IMR-90 (cell line): ENCODE results near the gene WDTC1. TPM values are rescaled to one million over a fixed set of nuclear protein-coding genes. Genes with fewer than 3 reads are reported as not detected.

ENCODE experiments used
- ATAC-seq: fragments of 200-7000 bp; cut with Tn5 transposase; 2 replicates; pipeline ENCODE4 v1.9.1; 2020; ENCODE audit warnings: low read depth, mild to moderate bottlenecking, moderate library complexity
- BruUV-seq: library from RNA; stranded (reverse); fragments of 400-500 nt; replicated peaks from 2 replicates; lab custom pipeline; 2021; lab: Mats Ljungman, UMichigan
- CTCF ChIA-PET: fragments of 300-600 bp; formaldehyde crosslinking; extraction: SDS; loops from one replicate; lab custom pipeline; 2021; ENCODE audit warnings: antibody characterized with exemption; lab: Yijun Ruan, JAX
- POLR2A ChIA-PET: fragments of 300-600 bp; sonication (Branson Sonifier 250); formaldehyde crosslinking; loops from one replicate; lab custom pipeline; 2022; ENCODE audit warnings: antibody characterized with exemption; ENCODE audit not compliant: unreplicated experiment; lab: Charles Lee
- DNase-seq: peaks from one replicate; pipeline ENCODE4 v3.0.0; 2013
- H2AFZ ChIP-seq: replicated peaks from 2 replicates; pipeline ENCODE3; 2013; ENCODE audit warnings: low read length, mild to moderate bottlenecking; ENCODE audit not compliant: poor library complexity
- H2AK5ac ChIP-seq: 2 replicates; pipeline ENCODE4 v1.6.1; 2013; ENCODE audit warnings: low read depth, low read length, inconsistent platforms
- H2AK9ac ChIP-seq: replicated peaks from 2 replicates; pipeline ENCODE3; 2013; ENCODE audit warnings: mild to moderate bottlenecking, low read depth, low read length, moderate library complexity; ENCODE audit not compliant: poor library complexity
- H2BK120ac ChIP-seq: 2 replicates; pipeline ENCODE4 v1.6.1; 2013; ENCODE audit warnings: low read depth, low read length, inconsistent platforms
- H2BK15ac ChIP-seq: 3 replicates; pipeline ENCODE4 v1.6.1; 2013; ENCODE audit warnings: low read depth, low read length, inconsistent platforms
- H2BK20ac ChIP-seq: 2 replicates; pipeline ENCODE4 v1.6.1; 2013; ENCODE audit warnings: low read depth, mild to moderate bottlenecking, inconsistent platforms, low read length, moderate library complexity
- H2BK5ac ChIP-seq: 2 replicates; pipeline ENCODE4 v1.6.1; 2013; ENCODE audit warnings: mild to moderate bottlenecking, low read depth, low read length, inconsistent platforms; ENCODE audit not compliant: poor library complexity, severe bottlenecking
- H3K14ac ChIP-seq: replicated peaks from 2 replicates; pipeline ENCODE4 v1.6.1; 2013; ENCODE audit warnings: low read depth, low read length, inconsistent platforms
- H3K18ac ChIP-seq: 2 replicates; pipeline ENCODE4 v1.6.1; 2013; ENCODE audit warnings: low read depth, low read length, control low read depth
- H3K23ac ChIP-seq: 2 replicates; pipeline ENCODE4 v1.6.1; 2013; ENCODE audit warnings: low read depth, low read length, inconsistent platforms
- H3K27ac ChIP-seq: 2 replicates; pipeline ENCODE4 v1.5.1; 2013; ENCODE audit warnings: mild to moderate bottlenecking, control low read depth, low read length; ENCODE audit not compliant: insufficient read depth
- H3K27me3 ChIP-seq: 2 replicates; pipeline ENCODE4 v1.6.1; 2013; ENCODE audit warnings: low read length; ENCODE audit not compliant: control insufficient read depth, insufficient read depth
- H3K36me3 ChIP-seq: 2 replicates; pipeline ENCODE4 v1.6.1; 2013; ENCODE audit warnings: low read length, mixed read lengths; ENCODE audit not compliant: control insufficient read depth, insufficient read depth
- H3K4ac ChIP-seq: 2 replicates; pipeline ENCODE4 v1.6.1; 2013; ENCODE audit warnings: low read depth, low read length, inconsistent platforms
- H3K4me1 ChIP-seq: 2 replicates; pipeline ENCODE4 v1.6.1; 2013; ENCODE audit warnings: low read length, mixed read lengths; ENCODE audit not compliant: control insufficient read depth, insufficient read depth
- H3K4me2 ChIP-seq: 2 replicates; pipeline ENCODE4 v1.6.1; 2013; ENCODE audit warnings: low read depth, mild to moderate bottlenecking, control low read depth, low read length, moderate library complexity
- H3K4me3 ChIP-seq: 2 replicates; pipeline ENCODE4 v1.5.1; 2013; ENCODE audit warnings: low read depth, mild to moderate bottlenecking, control low read depth, low read length, moderate library complexity; ENCODE audit not compliant: insufficient read depth
- H3K56ac ChIP-seq: 2 replicates; pipeline ENCODE4 v1.6.1; 2013; ENCODE audit warnings: low read length, inconsistent platforms; ENCODE audit not compliant: insufficient read depth; ENCODE audit errors: extremely low read depth
- H3K79me1 ChIP-seq, 2 experiments: 2 replicates each; pipeline ENCODE4 v1.6.1; 2013; ENCODE audit warnings: low read length in 2 of 2, inconsistent platforms in 1 of 2, low read depth in 1 of 2
- H3K9ac ChIP-seq: 2 replicates; pipeline ENCODE4 v1.6.1; 2013; ENCODE audit warnings: low read depth, low read length, control low read depth
- H3K9me1 ChIP-seq: 2 replicates; pipeline ENCODE4 v1.6.1; 2013; ENCODE audit warnings: low read length, inconsistent platforms; ENCODE audit not compliant: insufficient read depth
- H3K9me3 ChIP-seq: 2 replicates; pipeline ENCODE4 v1.6.1; 2013; ENCODE audit warnings: low read length; ENCODE audit not compliant: control insufficient read depth, insufficient read depth
- H4K20me1 ChIP-seq: 2 replicates; pipeline ENCODE4 v1.6.1; 2013; ENCODE audit warnings: low read length, inconsistent platforms; ENCODE audit not compliant: insufficient read depth
- H4K5ac ChIP-seq: 2 replicates; pipeline ENCODE4 v1.6.1; 2013; ENCODE audit warnings: mild to moderate bottlenecking, low read depth, low read length, control low read depth
- H4K8ac ChIP-seq, 2 experiments: 2 replicates each; pipeline ENCODE4 v1.6.1; 2013; ENCODE audit warnings: low read depth in 2 of 2, low read length in 2 of 2, control low read depth in 1 of 2, inconsistent platforms in 1 of 2
- H4K91ac ChIP-seq: 2 replicates; pipeline ENCODE4 v1.6.1; 2013; ENCODE audit warnings: low read depth, low read length, inconsistent platforms; ENCODE audit not compliant: insufficient read depth
- FOS ChIP-seq: fragments of 150-350 bp; IDR thresholded peaks from 2 replicates; pipeline ENCODE4 v1.6.1; 2016; ENCODE audit warnings: low read depth, low read length
- MAFK ChIP-seq: IDR thresholded peaks from 2 replicates; pipeline ENCODE4 v1.6.1; 2012; ENCODE audit warnings: low read depth, low read length, improper control_type of control experiment
- MAZ ChIP-seq: IDR thresholded peaks from 2 replicates; pipeline ENCODE4 v1.6.1; 2012; ENCODE audit warnings: low read depth, mild to moderate bottlenecking, low read length, improper control_type of control experiment, moderate library complexity, borderline replicate concordance
- NFE2L2 ChIP-seq: fragments of 150-350 bp; IDR thresholded peaks from 2 replicates; pipeline ENCODE4 v1.6.1; 2016; ENCODE audit warnings: low read depth, mild to moderate bottlenecking, low read length
- POLR2A ChIP-seq: IDR thresholded peaks from 2 replicates; pipeline ENCODE4 v1.6.1; 2012; ENCODE audit warnings: mild to moderate bottlenecking, low read depth, low read length
- RAD21 ChIP-seq: IDR thresholded peaks from 2 replicates; pipeline ENCODE4 v1.6.1; 2012; ENCODE audit warnings: low read length, improper control_type of control experiment
- RCOR1 ChIP-seq: IDR thresholded peaks from 2 replicates; pipeline ENCODE4 v1.6.1; 2012; ENCODE audit warnings: mild to moderate bottlenecking, low read length, improper control_type of control experiment; ENCODE audit not compliant: insufficient replicate concordance
- RFX5 ChIP-seq: IDR thresholded peaks from 2 replicates; pipeline ENCODE4 v1.8.0; 2012; ENCODE audit warnings: low read depth, mild to moderate bottlenecking, low read length, moderate library complexity
- SMC3 ChIP-seq: fragments of 150-350 bp; IDR thresholded peaks from 2 replicates; pipeline ENCODE4 v1.6.1; 2016; ENCODE audit warnings: low read depth, mild to moderate bottlenecking, antibody characterized with exemption, low read length, moderate library complexity
- WGBS, 2 experiments: methylation state at CpG; one replicate each; pipeline versions ENCODE4 v1.1.5 to v1.1.7; 2013; ENCODE audit warnings: missing lambda C conversion rate in 2 of 2; ENCODE audit not compliant: insufficient read length in 1 of 2; ENCODE audit errors: extremely low coverage in 2 of 2; 5-methylcytosine and 5-hydroxymethylcytosine counted together
- dilution Hi-C: fragments of 300-500 bp; cut with HindIII; formaldehyde crosslinking; loops from one replicate; pipeline ENCODE4 v1.14.3; 2018; ENCODE audit warnings: low sequenced_read_pairs; ENCODE audit not compliant: unreplicated experiment
- in situ Hi-C: fragments of 300-500 bp; cut with MboI; formaldehyde crosslinking; loops from 3 replicates; pipeline ENCODE4 v1.14.3; 2019; ENCODE audit warnings: low sequenced_read_pairs, inconsistent platforms, mixed read lengths
- intact Hi-C: fragments of 100-400 bp; cut with micrococcal nuclease; formaldehyde crosslinking; loops from 2 replicates; pipeline ENCODE4 v1.10.0; 2022
- polyA plus RNA-seq, 3 experiments: library from polyadenylated mRNA; depleted of rRNA; stranded (reverse); fragments of >200 nt; gene quantifications; 2 replicates each; pipeline ENCODE4 v1.2.3, GENCODE V29; 2012; ENCODE audit warnings: low replicate concordance in 1 of 3
- total RNA-seq: library from RNA; depleted of rRNA; stranded (reverse); fragments of >200 nt; gene quantifications from 2 replicates; pipeline ENCODE4 v1.2.3, GENCODE V29; 2012
- TF ChIP-seq, protein P1 (sequence below): fragments of 150-350 bp; IDR thresholded peaks from 2 replicates; pipeline ENCODE4 v1.6.1; 2016; ENCODE audit warnings: low read depth, mild to moderate bottlenecking, low read length, moderate library complexity, borderline replicate concordance
- TF ChIP-seq, protein P2 (sequence below): conservative IDR thresholded peaks from 2 replicates; pipeline ENCODE4 v1.5.1; 2012; ENCODE audit warnings: mild to moderate bottlenecking, low read depth, low read length, improper control_type of control experiment
- TF ChIP-seq, protein P3 (sequence below): fragments of 150-350 bp; IDR thresholded peaks from 2 replicates; pipeline ENCODE4 v1.6.1; 2017; ENCODE audit warnings: mild to moderate bottlenecking, antibody characterized with exemption, low read length, low read depth

The WDTC1 gene
- total and polyA plus RNA-seq, 2 of the 4 experiments (the other 2 are of a cell fraction): 9.9 to 15.2 TPM

DNA sequence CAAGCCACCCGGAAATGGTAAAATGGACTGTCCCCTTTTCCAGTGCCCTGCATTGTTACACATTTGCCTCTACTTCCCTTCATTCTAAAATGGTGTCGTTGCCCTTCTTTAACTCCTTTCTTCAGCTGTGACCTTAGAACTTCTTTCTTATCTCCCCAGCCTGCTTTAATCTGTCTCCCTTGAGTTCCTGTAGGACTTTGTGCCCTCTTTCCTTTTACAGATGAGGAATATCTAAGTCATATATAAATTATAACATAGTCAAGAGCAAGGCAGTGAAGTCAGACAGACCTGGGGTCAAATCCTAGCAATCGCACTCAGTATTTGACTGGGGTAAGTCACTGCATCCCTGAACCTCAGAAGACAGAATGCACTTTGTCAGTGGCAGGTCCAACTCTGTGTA, 56.1 kb downstream of the WDTC1 start:
- H3K4me2 ChIP-seq: no peak overlapping the region
- H2BK15ac ChIP-seq: no peak overlapping the region
- no peak overlapping the region for H3K9ac ChIP-seq
- ChIA-PET CTCF (no interaction called here), POLR2A (no interaction called here)
- no peak overlapping the region for H2BK120ac ChIP-seq
- H3K56ac ChIP-seq: no peak overlapping the region
- H3K18ac ChIP-seq: no peak overlapping the region
- H4K8ac ChIP-seq: no peak overlapping the region
- TF ChIP-seq FOS (no peak), NFE2L2 (no peak), MAZ (no peak), RFX5 (no peak), RCOR1 (no peak), SMC3 (no peak), RAD21 (no peak), MAFK (no peak), POLR2A (no peak)
- TF ChIP-seq, protein P1, sequence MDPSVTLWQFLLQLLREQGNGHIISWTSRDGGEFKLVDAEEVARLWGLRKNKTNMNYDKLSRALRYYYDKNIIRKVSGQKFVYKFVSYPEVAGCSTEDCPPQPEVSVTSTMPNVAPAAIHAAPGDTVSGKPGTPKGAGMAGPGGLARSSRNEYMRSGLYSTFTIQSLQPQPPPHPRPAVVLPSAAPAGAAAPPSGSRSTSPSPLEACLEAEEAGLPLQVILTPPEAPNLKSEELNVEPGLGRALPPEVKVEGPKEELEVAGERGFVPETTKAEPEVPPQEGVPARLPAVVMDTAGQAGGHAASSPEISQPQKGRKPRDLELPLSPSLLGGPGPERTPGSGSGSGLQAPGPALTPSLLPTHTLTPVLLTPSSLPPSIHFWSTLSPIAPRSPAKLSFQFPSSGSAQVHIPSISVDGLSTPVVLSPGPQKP: no peak
- TF ChIP-seq, protein P2, sequence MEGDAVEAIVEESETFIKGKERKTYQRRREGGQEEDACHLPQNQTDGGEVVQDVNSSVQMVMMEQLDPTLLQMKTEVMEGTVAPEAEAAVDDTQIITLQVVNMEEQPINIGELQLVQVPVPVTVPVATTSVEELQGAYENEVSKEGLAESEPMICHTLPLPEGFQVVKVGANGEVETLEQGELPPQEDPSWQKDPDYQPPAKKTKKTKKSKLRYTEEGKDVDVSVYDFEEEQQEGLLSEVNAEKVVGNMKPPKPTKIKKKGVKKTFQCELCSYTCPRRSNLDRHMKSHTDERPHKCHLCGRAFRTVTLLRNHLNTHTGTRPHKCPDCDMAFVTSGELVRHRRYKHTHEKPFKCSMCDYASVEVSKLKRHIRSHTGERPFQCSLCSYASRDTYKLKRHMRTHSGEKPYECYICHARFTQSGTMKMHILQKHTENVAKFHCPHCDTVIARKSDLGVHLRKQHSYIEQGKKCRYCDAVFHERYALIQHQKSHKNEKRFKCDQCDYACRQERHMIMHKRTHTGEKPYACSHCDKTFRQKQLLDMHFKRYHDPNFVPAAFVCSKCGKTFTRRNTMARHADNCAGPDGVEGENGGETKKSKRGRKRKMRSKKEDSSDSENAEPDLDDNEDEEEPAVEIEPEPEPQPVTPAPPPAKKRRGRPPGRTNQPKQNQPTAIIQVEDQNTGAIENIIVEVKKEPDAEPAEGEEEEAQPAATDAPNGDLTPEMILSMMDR: no peak
- TF ChIP-seq, protein P3, sequence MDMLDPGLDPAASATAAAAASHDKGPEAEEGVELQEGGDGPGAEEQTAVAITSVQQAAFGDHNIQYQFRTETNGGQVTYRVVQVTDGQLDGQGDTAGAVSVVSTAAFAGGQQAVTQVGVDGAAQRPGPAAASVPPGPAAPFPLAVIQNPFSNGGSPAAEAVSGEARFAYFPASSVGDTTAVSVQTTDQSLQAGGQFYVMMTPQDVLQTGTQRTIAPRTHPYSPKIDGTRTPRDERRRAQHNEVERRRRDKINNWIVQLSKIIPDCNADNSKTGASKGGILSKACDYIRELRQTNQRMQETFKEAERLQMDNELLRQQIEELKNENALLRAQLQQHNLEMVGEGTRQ: no peak
- in situ Hi-C loops: no loop called here
- H3K27ac ChIP-seq: no peak overlapping the region
- H3K23ac ChIP-seq: no peak overlapping the region
- no peak overlapping the region for H2AK5ac ChIP-seq
- WGBS, 2 experiments: 83% methylated on average over 1 of the region's 3 CpGs; no CpG with 5 or more reads in 1 of the 2 experiments
- ATAC-seq (no peak), DNase-seq (no peak)
- H2AK9ac ChIP-seq: no peak overlapping the region
- H2BK5ac ChIP-seq: no peak overlapping the region
- peaks cover 16% of the 10 kb centered on the region for H3K36me3 ChIP-seq
- intact Hi-C loops: no loop called here
- no peak overlapping the region for H4K91ac ChIP-seq
- H4K20me1 ChIP-seq: no peaks in the 10 kb centered on the region
- H3K4me1 ChIP-seq: no peaks in the 10 kb centered on the region
- H2AFZ ChIP-seq: no peak overlapping the region
- H2BK20ac ChIP-seq: no peak overlapping the region
- dilution Hi-C loops: no loop called here
- no peak overlapping the region for H3K14ac ChIP-seq
- no peaks in the 10 kb centered on the region for H3K9me3 ChIP-seq
- BruUV-seq: no TSS peak
- no peaks in the 10 kb centered on the region for H3K27me3 ChIP-seq
- H3K9me1 ChIP-seq: peaks cover 6% of the 10 kb centered on the region; the same call in 1 of the 2 replicates
- H3K79me1 ChIP-seq: no peaks in the 10 kb centered on the region
- H3K4me3 ChIP-seq: no peak overlapping the region
- H3K4ac ChIP-seq: no peak overlapping the region
- no peak overlapping the region for H4K5ac ChIP-seq
